ENCODE results near the gene UBTD1.

GRCh38 chr10:97512993-97513392, 14.3 kb downstream of the UBTD1 start:
- TF ChIP-seq, protein P1, sequence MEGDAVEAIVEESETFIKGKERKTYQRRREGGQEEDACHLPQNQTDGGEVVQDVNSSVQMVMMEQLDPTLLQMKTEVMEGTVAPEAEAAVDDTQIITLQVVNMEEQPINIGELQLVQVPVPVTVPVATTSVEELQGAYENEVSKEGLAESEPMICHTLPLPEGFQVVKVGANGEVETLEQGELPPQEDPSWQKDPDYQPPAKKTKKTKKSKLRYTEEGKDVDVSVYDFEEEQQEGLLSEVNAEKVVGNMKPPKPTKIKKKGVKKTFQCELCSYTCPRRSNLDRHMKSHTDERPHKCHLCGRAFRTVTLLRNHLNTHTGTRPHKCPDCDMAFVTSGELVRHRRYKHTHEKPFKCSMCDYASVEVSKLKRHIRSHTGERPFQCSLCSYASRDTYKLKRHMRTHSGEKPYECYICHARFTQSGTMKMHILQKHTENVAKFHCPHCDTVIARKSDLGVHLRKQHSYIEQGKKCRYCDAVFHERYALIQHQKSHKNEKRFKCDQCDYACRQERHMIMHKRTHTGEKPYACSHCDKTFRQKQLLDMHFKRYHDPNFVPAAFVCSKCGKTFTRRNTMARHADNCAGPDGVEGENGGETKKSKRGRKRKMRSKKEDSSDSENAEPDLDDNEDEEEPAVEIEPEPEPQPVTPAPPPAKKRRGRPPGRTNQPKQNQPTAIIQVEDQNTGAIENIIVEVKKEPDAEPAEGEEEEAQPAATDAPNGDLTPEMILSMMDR (IDR thresholded peaks at IDR 0.05 in 4 of 5, conservative IDR thresholded peaks at IDR 0.05 in 1 of 5), result no peak
- TF ChIP-seq POLR2A (IDR thresholded peaks at IDR 0.05), result no peak

Data from gastrocnemius medialis (tissue), 4 donors.